Psoas muscle (tissue), 8 donors: Measurements from ENCODE around the gene KIF3C. TPM values are rescaled to one million over a fixed set of nuclear protein-coding genes. Genes with fewer than 3 reads are reported as not detected.
A peak's percentile ranks its signal among the peaks of the same experiment; 100 is the strongest.
"Not testable (repeated sequence)": the region's sequence is repeated elsewhere in the genome, so short reads cannot be mapped to it uniquely, and the experiment has no call there.

Source experiments
- ATAC-seq, 4 donors: fragments of 200-7000 bp; cut with Tn5 transposase; one replicate each; pipeline ENCODE4 v1.9.1; 2020; ENCODE audit warnings: moderate library complexity in 3 of 4, mild to moderate bottlenecking in 2 of 4
- DNase-seq, 2 donors: peaks; one replicate each; pipeline ENCODE4 v3.0.0-alpha.2; 2020
- H3K27ac ChIP-seq: fragments of 200-600 bp; one replicate; pipeline ENCODE4 v1.8.0; 2022
- H3K27me3 ChIP-seq, 3 donors: fragments of 200-600 bp in 1 of 3; one replicate each; pipeline versions ENCODE4 v1.6.1 to v1.8.0; 2013 to 2022; ENCODE audit warnings: low read length in 2 of 3, mild to moderate bottlenecking in 2 of 3, moderate library complexity in 1 of 3; ENCODE audit not compliant: insufficient read depth in 3 of 3
- H3K36me3 ChIP-seq, 2 donors: fragments of 200-600 bp in 1 of 2; one replicate each; pipeline versions ENCODE4 v1.6.1 to v1.8.0; 2013 to 2022; ENCODE audit warnings: low read depth in 1 of 2, mild to moderate bottlenecking in 1 of 2, moderate library complexity in 1 of 2; ENCODE audit not compliant: insufficient read depth in 1 of 2
- H3K4me1 ChIP-seq: fragments of 200-600 bp; one replicate; pipeline ENCODE4 v1.8.0; 2022
- H3K4me3 ChIP-seq: fragments of 200-600 bp; one replicate; pipeline ENCODE4 v1.8.0; 2022; ENCODE audit warnings: mild to moderate bottlenecking
- H3K9me3 ChIP-seq: fragments of 200-600 bp; one replicate; pipeline ENCODE4 v1.8.0; 2022
- CTCF ChIP-seq: fragments of 200-600 bp; IDR thresholded peaks from one replicate; pipeline ENCODE4 v1.8.0; 2022; ENCODE audit warnings: antibody characterized with exemption
- WGBS, 3 donors: extraction: QIAGEN DNeasy Blood & Tissue Kit; methylation state at CpG; one replicate each; pipeline versions ENCODE4 v1.1.6 to v1.1.7; 2013; 5-methylcytosine and 5-hydroxymethylcytosine counted together
- intact Hi-C, 2 donors: fragments of 100-400 bp; cut with DNase I; formaldehyde crosslinking; loops; one replicate each; pipeline versions ENCODE4 v1.11.0 to v1.14.2; 2022
- polyA plus RNA-seq, 3 donors: library from polyadenylated mRNA; stranded (reverse); fragments of 200-250 nt; gene quantifications; one replicate each; pipeline ENCODE4 v1.2.3, GENCODE V29; 2013
- total RNA-seq, 4 donors: library from RNA; stranded (reverse); fragmentation: NEBNext Ultra II Directional in 2 of 4; extraction: Animal tissue kit (Norgen Biotek cat#: 25700) in 2 of 4; gene quantifications; one replicate each; pipeline versions ENCODE4 v1.2.1 to v1.2.4, GENCODE V29; 2021 to 2023
- donor health status: healthy with polysubstance abuse.
- donor health status: DM: no; HTN: no; CAD: no; lungs with moderate emphysema.
- donor health status: Bipolar disorder and iron deficiency.
- donor health status: healthy.
- donor health status: DM: yes; HTN: yes; CAD: no.
- donor health status: DM: no; HTN: no; CAD: no.
- donor health status: DM: no; HTN: no; CAD: no.
- donor health status: DM: yes; HTN: yes; CAD: no.

KIF3C gene
- total and polyA plus RNA-seq, 7 donors: 0.82 to 3.3 (median 1.7) TPM

GRCh38 chr2:26018184-26019055 is 36.1 kb upstream of the KIF3C start:
- peak; percentile 99 for ATAC-seq
- no peak overlapping the region for H3K4me3 ChIP-seq
- 26 to 37% (median 26%) methylated on average over 3 of the region's 3 CpGs for WGBS, 3 donors
- H3K36me3 ChIP-seq: no peaks in the 10 kb centered on the region
- H3K27me3 ChIP-seq: no peaks in the 10 kb centered on the region
- no peaks in the 10 kb centered on the region for H3K9me3 ChIP-seq
- peak overlapping the region; percentile 88 for H3K27ac ChIP-seq
- intact Hi-C loops: no loop called here
- TF ChIP-seq CTCF: no peak
- peak; percentile 82 to 92 for DNase-seq
- peaks cover 27% of the 10 kb centered on the region for H3K4me1 ChIP-seq

GRCh38 chr2:26017464-26018183 is 35.3 kb upstream of the KIF3C start:
- no peak for TF ChIP-seq CTCF
- intact Hi-C loops: no loop called here
- 58 to 76% (median 62%) methylated on average over 5 of the region's 5 CpGs for WGBS, 3 donors

GRCh38 chr2:26016706-26017045 is 34.4 kb upstream of the KIF3C start:
- peaks cover 42% of the 10 kb centered on the region for H3K4me1 ChIP-seq
- WGBS, 3 donors: 88 to 100% (median 96%) methylated on average over 4 of the region's 4 CpGs
- DNase-seq, H3K9me3 ChIP-seq, H3K27me3 ChIP-seq, H3K36me3 ChIP-seq, H3K4me3 ChIP-seq, intact Hi-C loops, ATAC-seq: not testable (repeated sequence)
- H3K27ac ChIP-seq: peak overlapping the region; percentile 88

More at GRCh38 chr2:26017464-26018183, 35.3 kb upstream of the KIF3C start:
- peak overlapping the region; percentile 88 for H3K27ac ChIP-seq
- ATAC-seq: peak in 3 of 4 donors; percentile 41 to 70 (median 42)
- H3K36me3 ChIP-seq: no peaks in the 10 kb centered on the region
- H3K9me3 ChIP-seq: no peaks in the 10 kb centered on the region
- no peak overlapping the region for H3K4me3 ChIP-seq
- DNase-seq: no peak
- H3K4me1 ChIP-seq: peaks cover 32% of the 10 kb centered on the region
- no peaks in the 10 kb centered on the region for H3K27me3 ChIP-seq

- no peak overlapping the region for H3K4me3 ChIP-seq
- intact Hi-C loops: no loop called here
- no peak for TF ChIP-seq CTCF
- ATAC-seq: no peak
- DNase-seq: no peak
- 91 to 92% (median 91%) methylated on average over 13 of the region's 13 CpGs for WGBS, 3 donors
- peaks cover 46% of the 10 kb centered on the region for H3K4me1 ChIP-seq
- peak overlapping the region; percentile 88 for H3K27ac ChIP-seq
- no peaks in the 10 kb centered on the region for H3K36me3 ChIP-seq
- no peaks in the 10 kb centered on the region for H3K27me3 ChIP-seq
- H3K9me3 ChIP-seq: no peaks in the 10 kb centered on the region
These were observed 33.9 kb upstream of the KIF3C start for GRCh38 chr2:26016012-26016705.

- peaks cover 49% of the 10 kb centered on the region for H3K4me1 ChIP-seq
- intact Hi-C loops: no loop called here
- H3K27ac ChIP-seq: peak overlapping the region; percentile 78
- no peak for TF ChIP-seq CTCF
- no peak for DNase-seq
- 89 to 97% (median 90%) methylated on average over 1 of the region's 1 CpG for WGBS, 3 donors
- H3K9me3 ChIP-seq: no peaks in the 10 kb centered on the region
- no peak for ATAC-seq
- H3K4me3 ChIP-seq: no peak overlapping the region
- no peaks in the 10 kb centered on the region for H3K36me3 ChIP-seq
- H3K27me3 ChIP-seq: no peaks in the 10 kb centered on the region
These were observed 31.4 kb upstream of the KIF3C start for GRCh38 chr2:26013668-26014067.
